ENCODE results near the gene GRK6. TPM values are rescaled to one million over a fixed set of nuclear protein-coding genes. Genes with fewer than 3 reads are reported as not detected.
A peak's percentile ranks its signal among the peaks of the same experiment; 100 is the strongest.

GRK6 gene
- total and polyA plus RNA-seq, 2 experiments from 2014 or later: 13.0 to 56.8 TPM

- Mint-ChIP-seq H3K27ac (no peak overlapping the region), H3K27me3 (ENCODE audit: insufficient read depth, low read depth, poor library complexity) (peaks cover 28% of the 10 kb centered on the region), H3K4me1 (peaks cover 57% of the 10 kb centered on the region), H3K36me3 (ENCODE audit: low read depth) (peaks cover 31% of the 10 kb centered on the region), H3K4me3 (peak overlapping the region; percentile 23; the same call in 1 of the 3 replicates), H3K9me3 (no peaks in the 10 kb centered on the region)
- Histone ChIP-seq H3K27ac (ENCODE audit: low read depth) (no peak overlapping the region), H4K20me1 (replicated peaks; ENCODE audit: insufficient read depth) (peaks cover 20% of the 10 kb centered on the region), H3K4me2 (peak overlapping the region; percentile 73; the same call in 1 of the 2 replicates), H3K79me2 (replicated peaks; ENCODE audit: insufficient read depth) (peaks cover 29% of the 10 kb centered on the region), H3K4me1 (ENCODE audit: insufficient read depth) (peaks cover 44% of the 10 kb centered on the region), H3K4me3 (no peak overlapping the region), H3K36me3 (ENCODE audit: insufficient read depth) (0 out of 2 replicates have a peak, but pooled peaks cover 2% of the 10 kb centered on the region), H2AFZ (no peak overlapping the region), H3K9me2 (ENCODE audit: insufficient read depth) (no peaks in the 10 kb centered on the region), H3K27me3 (ENCODE audit: insufficient read depth) (no peaks in the 10 kb centered on the region), H3F3A (replicated peaks; ENCODE audit: low read depth) (peaks cover 28% of the 10 kb centered on the region)
- DNase-seq (ENCODE audit: low spot score): no peak
- ATAC-seq: no peak
- TF ChIP-seq NANOG (IDR thresholded peaks at IDR 0.05; ENCODE audit: borderline replicate concordance) (no peak), CREB1 (CRISPR knock-in tag; IDR thresholded peaks at IDR 0.05; ENCODE audit: low read depth) (no peak), STAT1 (IDR thresholded peaks at IDR 0.05; ENCODE audit: unreplicated experiment) (no peak), EZH2phosphoT487 (IDR thresholded peaks at IDR 0.05; ENCODE audit: unreplicated experiment) (no peak), ZNF462 (CRISPR knock-in tag; IDR thresholded peaks at IDR 0.05) (no peak), ZNF114 (CRISPR knock-in tag; IDR thresholded peaks at IDR 0.05) (no peak), CTCF (conservative IDR thresholded peaks at IDR 0.05; ENCODE audit: low read depth in 2 of 2) (no peak), EZH2 (IDR thresholded peaks at IDR 0.05; ENCODE audit: low read depth, unreplicated experiment) (no peak), JUNB (IDR thresholded peaks at IDR 0.05; ENCODE audit: unreplicated experiment) (no peak), REST (IDR thresholded peaks at IDR 0.05; ENCODE audit: unreplicated experiment) (no peak), POLR2AphosphoS5 (IDR thresholded peaks at IDR 0.05; ENCODE audit: low read depth) (no peak), ETS1 (IDR thresholded peaks at IDR 0.05) (no peak), ZNF331 (CRISPR knock-in tag; IDR thresholded peaks at IDR 0.05; ENCODE audit: low read depth) (no peak)
Observed at GRCh38 chr5:177474846-177475562, 48.5 kb downstream of the GRK6 start.

Data from GM23338 (cell line).